ENCODE results near the gene ZNF679. TPM values are rescaled to one million over a fixed set of nuclear protein-coding genes. Genes with fewer than 3 reads are reported as not detected.

ZNF679 gene
- total RNA-seq, 1 experiment from 2014 or later, result not detected

- RAD21 ChIA-PET (ENCODE audit: low non-redundant PET in 1 of 2, low total read pairs in 2 of 2, uncharacterized antibody in 2 of 2, unreplicated experiment in 2 of 2), result no interaction called here
Measured at GRCh38 chr7:64182036-64182790, 46.1 kb upstream of the ZNF679 start.

More at GRCh38 chr7:64182036-64182790, 46.1 kb upstream of the ZNF679 start:
- Histone ChIP-seq H3K4me1 (ENCODE audit: control insufficient read depth in 1 of 2, insufficient read depth in 2 of 2, low read length in 2 of 2) (no peaks in the 10 kb centered on the region), H3K79me2 (ENCODE audit: insufficient read depth, low read length) (no peaks in the 10 kb centered on the region), H3K9me2 (ENCODE audit: insufficient read depth) (no peaks in the 10 kb centered on the region), H3K36me3 (ENCODE audit: control insufficient read depth in 1 of 2, insufficient read depth in 2 of 2, low read length in 2 of 2) (no peaks in the 10 kb centered on the region), H3K27ac (ENCODE audit: low read depth, low read length) (no peak overlapping the region), H2AFZ (ENCODE audit: low read depth, low read length, poor library complexity, severe bottlenecking) (no peak overlapping the region), H3K9ac (ENCODE audit: low read length) (no peak overlapping the region), H3K4me2 (ENCODE audit: low read length) (no peak overlapping the region), H4K20me1 (ENCODE audit: insufficient read depth) (no peaks in the 10 kb centered on the region; the same call in 1 of the 2 replicates), H3K9me3 (ENCODE audit: control insufficient read depth in 1 of 2, insufficient read depth in 1 of 2, low read depth in 1 of 2, low read length in 2 of 2) (peaks cover 10% of the 10 kb centered on the region in 2 experiments; a peak in 2 of 4 replicates), H3K4me3 (replicated peaks in 1 of 2; ENCODE audit: low read depth in 1 of 2, low read length in 2 of 2) (no peak overlapping the region), H3K27me3 (ENCODE audit: insufficient read depth, low read length) (no peaks in the 10 kb centered on the region)
- no TSS peak for BruUV-seq (replicated peaks)
- ATAC-seq (no peak), DNase-seq (ENCODE audit: low read depth, low spot score) (no peak)
- ChIA-PET POLR2A (no interaction called here), CTCF (no interaction called here)
- intact Hi-C loops (cut with micrococcal nuclease), result loop anchor here (5.0 kb wide), 1 partner anchor 435 kb away; no protein-coding TSS in a partner anchor
- TF ChIP-seq FOSL1 (IDR thresholded peaks at IDR 0.05; ENCODE audit: low read depth) (no peak), ATF3 (IDR thresholded peaks at IDR 0.05) (no peak), SRF (IDR thresholded peaks at IDR 0.05; ENCODE audit: low read depth) (no peak), RAD21 (IDR thresholded peaks at IDR 0.05; ENCODE audit: low read depth) (no peak), ZBTB33 (IDR thresholded peaks at IDR 0.05; ENCODE audit: extremely low read depth, insufficient replicate concordance, low read length) (no peak), YY1 (IDR thresholded peaks at IDR 0.05; ENCODE audit: extremely low read depth, insufficient replicate concordance, low read depth, low read length) (no peak), POLR2A (IDR thresholded peaks at IDR 0.05; ENCODE audit: borderline replicate concordance, extremely low read depth, insufficient read depth, insufficient read length) (no peak), SP1 (IDR thresholded peaks at IDR 0.05; ENCODE audit: low read depth) (no peak), REST (IDR thresholded peaks at IDR 0.05; ENCODE audit: low read depth) (no peak), ELF1 (IDR thresholded peaks at IDR 0.05; ENCODE audit: borderline replicate concordance, low read depth) (no peak), CTCF (IDR thresholded peaks at IDR 0.05 in 2 of 3, conservative IDR thresholded peaks at IDR 0.05 in 1 of 3; ENCODE audit: borderline replicate concordance in 1 of 3, insufficient read depth in 1 of 3, low read depth in 2 of 3, low read length in 2 of 3) (no peak), EZH2 (IDR thresholded peaks at IDR 0.05) (no peak), EZH2phosphoT487 (IDR thresholded peaks at IDR 0.05; ENCODE audit: borderline replicate concordance) (no peak), TCF7L2 (IDR thresholded peaks at IDR 0.05; ENCODE audit: borderline replicate concordance, extremely low read depth, insufficient read depth, insufficient read length) (no peak), EGR1 (IDR thresholded peaks at IDR 0.05; ENCODE audit: low read depth) (no peak), CEBPB (IDR thresholded peaks at IDR 0.05; ENCODE audit: low read depth) (no peak), POLR2AphosphoS5 (IDR thresholded peaks at IDR 0.05; ENCODE audit: low read depth, low read length) (no peak), ZFX (IDR thresholded peaks at IDR 0.05) (no peak)
- TF ChIP-seq, protein P1, sequence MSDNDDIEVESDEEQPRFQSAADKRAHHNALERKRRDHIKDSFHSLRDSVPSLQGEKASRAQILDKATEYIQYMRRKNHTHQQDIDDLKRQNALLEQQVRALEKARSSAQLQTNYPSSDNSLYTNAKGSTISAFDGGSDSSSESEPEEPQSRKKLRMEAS (IDR thresholded peaks at IDR 0.05), result no peak

Data from HCT116 (cell line).